Measurements from ENCODE around the gene KCTD8. TPM values are rescaled to one million over a fixed set of nuclear protein-coding genes. Genes with fewer than 3 reads are reported as not detected.

The KCTD8 gene
- total RNA-seq, 2 experiments from 2014 or later = not detected

DNA sequence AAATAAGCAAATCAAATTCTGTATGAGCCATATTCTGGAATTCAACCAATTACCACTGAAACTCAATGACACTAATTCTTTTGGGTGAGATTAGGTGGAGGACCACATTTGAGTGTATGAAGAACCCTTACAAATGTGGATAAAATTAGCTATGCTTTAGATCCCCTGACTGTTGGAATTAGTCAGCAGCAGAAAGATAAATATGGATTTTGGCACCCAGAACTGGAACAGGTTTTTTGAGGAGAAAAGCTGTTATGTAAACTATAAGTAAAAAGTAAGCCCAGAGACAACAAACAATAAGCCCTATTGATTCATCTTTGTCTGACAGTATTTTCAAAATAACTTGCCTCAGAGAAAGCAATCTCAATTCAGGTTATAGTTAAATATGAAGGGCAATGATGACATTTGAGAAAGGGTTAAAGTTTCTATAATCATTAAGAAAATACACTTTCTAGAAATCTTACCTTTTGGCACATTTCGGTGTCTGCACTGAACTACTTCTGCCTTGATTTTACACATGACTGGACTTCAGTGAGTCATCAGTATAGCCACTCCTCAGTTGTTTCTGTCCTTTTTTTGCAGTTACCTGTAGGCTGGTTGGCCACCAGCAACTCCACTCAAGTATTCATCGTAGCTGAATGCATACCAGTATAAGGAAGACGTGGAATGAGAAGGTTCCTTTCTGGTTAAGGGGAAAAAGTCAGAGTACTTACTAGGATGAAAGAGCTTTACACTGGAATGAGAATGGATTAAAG, 80.0 kb downstream of the KCTD8 start:
- no peaks in the 10 kb centered on the region for H3K36me3 Mint-ChIP-seq (ENCODE audit: low read depth)
- CTCF ChIA-PET = no interaction called here
- H3K27me3 ChIP-seq (ENCODE audit: control insufficient read depth in 1 of 2, insufficient read depth in 2 of 2, low read length in 2 of 2) = no peaks in the 10 kb centered on the region
- TF ChIP-seq, protein P1, sequence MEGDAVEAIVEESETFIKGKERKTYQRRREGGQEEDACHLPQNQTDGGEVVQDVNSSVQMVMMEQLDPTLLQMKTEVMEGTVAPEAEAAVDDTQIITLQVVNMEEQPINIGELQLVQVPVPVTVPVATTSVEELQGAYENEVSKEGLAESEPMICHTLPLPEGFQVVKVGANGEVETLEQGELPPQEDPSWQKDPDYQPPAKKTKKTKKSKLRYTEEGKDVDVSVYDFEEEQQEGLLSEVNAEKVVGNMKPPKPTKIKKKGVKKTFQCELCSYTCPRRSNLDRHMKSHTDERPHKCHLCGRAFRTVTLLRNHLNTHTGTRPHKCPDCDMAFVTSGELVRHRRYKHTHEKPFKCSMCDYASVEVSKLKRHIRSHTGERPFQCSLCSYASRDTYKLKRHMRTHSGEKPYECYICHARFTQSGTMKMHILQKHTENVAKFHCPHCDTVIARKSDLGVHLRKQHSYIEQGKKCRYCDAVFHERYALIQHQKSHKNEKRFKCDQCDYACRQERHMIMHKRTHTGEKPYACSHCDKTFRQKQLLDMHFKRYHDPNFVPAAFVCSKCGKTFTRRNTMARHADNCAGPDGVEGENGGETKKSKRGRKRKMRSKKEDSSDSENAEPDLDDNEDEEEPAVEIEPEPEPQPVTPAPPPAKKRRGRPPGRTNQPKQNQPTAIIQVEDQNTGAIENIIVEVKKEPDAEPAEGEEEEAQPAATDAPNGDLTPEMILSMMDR (IDR thresholded peaks at IDR 0.05) = no peak
- no peak overlapping the region for H3K27ac ChIP-seq (ENCODE audit: low read depth in 1 of 2, low read length in 2 of 2)
- H3K4me3 Mint-ChIP-seq = no peak overlapping the region
- no peak for DNase-seq
- no peak for ATAC-seq (ENCODE audit: poor library complexity)
- no peak overlapping the region for H3K4me3 ChIP-seq (ENCODE audit: low read length)
- no peaks in the 10 kb centered on the region for H3K27me3 Mint-ChIP-seq
- peaks cover 2% of the 10 kb centered on the region for H3K9me3 Mint-ChIP-seq
- H3K4me1 Mint-ChIP-seq (ENCODE audit: low read depth) = no peaks in the 10 kb centered on the region
- H3K27ac Mint-ChIP-seq = no peak overlapping the region
- H3K4me1 ChIP-seq (ENCODE audit: insufficient read depth, low read length) = no peaks in the 10 kb centered on the region
- POLR2A ChIA-PET = no interaction called here
- peaks cover 0 to 4% of the 10 kb centered on the region in 2 experiments for H3K9me3 ChIP-seq (ENCODE audit: control insufficient read depth in 1 of 2, insufficient read depth in 1 of 2, low read length in 2 of 2)
- H3K36me3 ChIP-seq (ENCODE audit: insufficient read depth, low read length) = no peaks in the 10 kb centered on the region
- intact Hi-C loops (cut with DNase I, micrococcal nuclease) = no loop called here

GRCh38 chr4:44354172-44354571, 94.4 kb downstream of the KCTD8 start:
- Histone ChIP-seq H3K4me1 (ENCODE audit: insufficient read depth, low read length) (no peaks in the 10 kb centered on the region), H3K27me3 (ENCODE audit: control insufficient read depth in 1 of 2, insufficient read depth in 2 of 2, low read length in 2 of 2) (no peaks in the 10 kb centered on the region), H3K9me3 (ENCODE audit: control insufficient read depth in 1 of 2, insufficient read depth in 1 of 2, low read length in 2 of 2) (peaks cover 0 to 4% of the 10 kb centered on the region in 2 experiments), H3K4me3 (ENCODE audit: low read length) (no peak overlapping the region), H3K27ac (ENCODE audit: low read depth in 1 of 2, low read length in 2 of 2) (no peak overlapping the region), H3K36me3 (ENCODE audit: insufficient read depth, low read length) (no peaks in the 10 kb centered on the region)
- ATAC-seq (ENCODE audit: poor library complexity) = no peak
- ChIA-PET POLR2A (no interaction called here), CTCF (no interaction called here)
- TF ChIP-seq, protein P1 (IDR thresholded peaks at IDR 0.05) = no peak
- H3K36me3 Mint-ChIP-seq (ENCODE audit: low read depth) = no peaks in the 10 kb centered on the region
- DNase-seq = no peak
- no peaks in the 10 kb centered on the region for H3K27me3 Mint-ChIP-seq
- no peak overlapping the region for H3K27ac Mint-ChIP-seq
- H3K9me3 Mint-ChIP-seq = peaks cover 2% of the 10 kb centered on the region
- no peak overlapping the region for H3K4me3 Mint-ChIP-seq
- H3K4me1 Mint-ChIP-seq (ENCODE audit: low read depth) = no peaks in the 10 kb centered on the region
- intact Hi-C loops (cut with DNase I, micrococcal nuclease) = no loop called here

DNA sequence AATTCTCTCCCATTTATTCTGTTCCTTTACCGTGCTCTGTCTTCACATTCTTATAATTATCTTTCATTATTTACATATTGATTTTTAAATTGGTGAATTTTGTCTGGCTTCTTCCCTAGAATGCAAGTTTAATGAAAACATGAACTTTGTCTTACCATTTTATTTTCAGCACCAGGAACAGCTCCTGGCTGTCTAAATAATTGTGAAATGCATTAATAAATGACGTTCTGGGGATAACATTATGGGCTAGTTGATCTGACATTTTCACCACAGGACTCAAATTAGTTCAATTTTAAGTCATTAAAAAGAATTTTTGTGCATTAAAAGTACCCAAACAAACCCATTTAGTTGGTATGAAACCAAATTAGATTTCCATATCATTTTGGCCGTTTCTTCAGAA, 97.5 kb downstream of the KCTD8 start:
- Mint-ChIP-seq H3K9me3 (peaks cover 2% of the 10 kb centered on the region), H3K27ac (no peak overlapping the region), H3K4me3 (no peak overlapping the region), H3K4me1 (ENCODE audit: low read depth) (no peaks in the 10 kb centered on the region), H3K27me3 (no peaks in the 10 kb centered on the region), H3K36me3 (ENCODE audit: low read depth) (no peaks in the 10 kb centered on the region)
- ChIA-PET POLR2A (no interaction called here), CTCF (interaction anchor here (1.2 kb wide), 1 partner anchor 8 kb away, joined by 4 read pairs; no protein-coding TSS in a partner anchor)
- Histone ChIP-seq H3K4me3 (ENCODE audit: low read length) (no peak overlapping the region), H3K4me1 (ENCODE audit: insufficient read depth, low read length) (no peaks in the 10 kb centered on the region), H3K27me3 (ENCODE audit: control insufficient read depth in 1 of 2, insufficient read depth in 2 of 2, low read length in 2 of 2) (no peaks in the 10 kb centered on the region), H3K27ac (ENCODE audit: low read depth in 1 of 2, low read length in 2 of 2) (no peak overlapping the region), H3K36me3 (ENCODE audit: insufficient read depth, low read length) (no peaks in the 10 kb centered on the region), H3K9me3 (ENCODE audit: control insufficient read depth in 1 of 2, insufficient read depth in 1 of 2, low read length in 2 of 2) (no peaks in the 10 kb centered on the region)
- no peak for DNase-seq
- ATAC-seq (ENCODE audit: poor library complexity) = no peak
- TF ChIP-seq, protein P1 (IDR thresholded peaks at IDR 0.05) = no peak
- intact Hi-C loops (cut with DNase I, micrococcal nuclease) = no loop called here
